Liver (tissue), 3 donors: ENCODE measurements around the gene RBFOX1.

Experiments
- CTCF ChIP-seq: fragments of 150-350 bp; IDR thresholded peaks from 2 replicates; pipeline ENCODE4 v1.5.1; 2017; ENCODE audit warnings: improper control_type of control experiment, low read depth, low read length; ENCODE audit not compliant: missing input control
- EGR1 ChIP-seq, 2 donors: IDR thresholded peaks; 2 replicates each; pipeline ENCODE4 v1.6.1; 2016 to 2018; ENCODE audit warnings: antibody characterized with exemption in 2 of 2, low read depth in 2 of 2
- GABPA ChIP-seq, 2 donors: IDR thresholded peaks in 1 of 2; conservative IDR thresholded peaks in 1 of 2; 2 replicates each; pipeline ENCODE4 v1.6.1; 2016; ENCODE audit warnings: antibody characterized with exemption in 2 of 2, mild to moderate bottlenecking in 1 of 2, moderate library complexity in 1 of 2
- JUND ChIP-seq, 2 donors: IDR thresholded peaks; 2 replicates each; pipeline ENCODE4 v1.6.1; 2016; ENCODE audit warnings: antibody characterized with exemption in 2 of 2
- NR2F2 ChIP-seq: IDR thresholded peaks from 2 replicates; pipeline ENCODE4 v1.6.1; 2016; ENCODE audit warnings: antibody characterized with exemption
- REST ChIP-seq: IDR thresholded peaks from 2 replicates; pipeline ENCODE4 v1.6.1; 2016; ENCODE audit warnings: antibody characterized with exemption, mild to moderate bottlenecking
- RXRA ChIP-seq, 2 donors: IDR thresholded peaks; 2 replicates each; pipeline ENCODE4 v1.6.1; 2017 to 2018; ENCODE audit warnings: antibody characterized with exemption in 2 of 2, mild to moderate bottlenecking in 1 of 2
- SP1 ChIP-seq: IDR thresholded peaks from 2 replicates; pipeline ENCODE4 v1.6.1; 2018; ENCODE audit warnings: antibody characterized with exemption, mild to moderate bottlenecking
- YY1 ChIP-seq: IDR thresholded peaks from 2 replicates; pipeline ENCODE4 v1.6.1; 2016; ENCODE audit warnings: antibody characterized with exemption, mild to moderate bottlenecking
- donor health status: healthy.
- donor health status: healthy.

GRCh38 chr16:7285520-7285919 is 47.1 kb upstream of the RBFOX1 start:
- TF ChIP-seq SP1 (no peak), YY1 (no peak), NR2F2 (no peak), CTCF (no peak), JUND (IDR thresholded peaks at IDR 0.05) (no peak), REST (no peak), GABPA (IDR thresholded peaks at IDR 0.05 in 1 of 2, conservative IDR thresholded peaks at IDR 0.05 in 1 of 2) (no peak), EGR1 (IDR thresholded peaks at IDR 0.05; ENCODE audit: low read depth in 2 of 2) (no peak), RXRA (IDR thresholded peaks at IDR 0.05) (no peak)
